Psoas muscle (tissue), 8 donors: ENCODE results near the gene RAP1B. TPM values are rescaled to one million over a fixed set of nuclear protein-coding genes. Genes with fewer than 3 reads are reported as not detected.

Experiments
- ATAC-seq, 4 donors: fragments of 200-7000 bp; cut with Tn5 transposase; one replicate each; pipeline ENCODE4 v1.9.1; 2020; ENCODE audit warnings: moderate library complexity in 3 of 4, mild to moderate bottlenecking in 2 of 4
- DNase-seq, 2 donors: peaks; one replicate each; pipeline ENCODE4 v3.0.0-alpha.2; 2020
- H3K27ac ChIP-seq: fragments of 200-600 bp; one replicate; pipeline ENCODE4 v1.8.0; 2022
- H3K27me3 ChIP-seq, 3 donors: fragments of 200-600 bp in 1 of 3; one replicate each; pipeline versions ENCODE4 v1.6.1 to v1.8.0; 2013 to 2022; ENCODE audit warnings: low read length in 2 of 3, mild to moderate bottlenecking in 2 of 3, moderate library complexity in 1 of 3; ENCODE audit not compliant: insufficient read depth in 3 of 3
- H3K36me3 ChIP-seq, 2 donors: fragments of 200-600 bp in 1 of 2; one replicate each; pipeline versions ENCODE4 v1.6.1 to v1.8.0; 2013 to 2022; ENCODE audit warnings: low read depth in 1 of 2, mild to moderate bottlenecking in 1 of 2, moderate library complexity in 1 of 2; ENCODE audit not compliant: insufficient read depth in 1 of 2
- H3K4me1 ChIP-seq: fragments of 200-600 bp; one replicate; pipeline ENCODE4 v1.8.0; 2022
- H3K4me3 ChIP-seq: fragments of 200-600 bp; one replicate; pipeline ENCODE4 v1.8.0; 2022; ENCODE audit warnings: mild to moderate bottlenecking
- H3K9me3 ChIP-seq: fragments of 200-600 bp; one replicate; pipeline ENCODE4 v1.8.0; 2022
- WGBS, 3 donors: extraction: QIAGEN DNeasy Blood & Tissue Kit; methylation state at CpG; one replicate each; pipeline versions ENCODE4 v1.1.6 to v1.1.7; 2013; 5-methylcytosine and 5-hydroxymethylcytosine counted together
- intact Hi-C, 2 donors: fragments of 100-400 bp; cut with DNase I; formaldehyde crosslinking; loops; one replicate each; pipeline versions ENCODE4 v1.11.0 to v1.14.2; 2022
- polyA plus RNA-seq, 3 donors: library from polyadenylated mRNA; stranded (reverse); fragments of 200-250 nt; gene quantifications; one replicate each; pipeline ENCODE4 v1.2.3, GENCODE V29; 2013
- total RNA-seq, 4 donors: library from RNA; stranded (reverse); fragmentation: NEBNext Ultra II Directional in 2 of 4; extraction: Animal tissue kit (Norgen Biotek cat#: 25700) in 2 of 4; gene quantifications; one replicate each; pipeline versions ENCODE4 v1.2.1 to v1.2.4, GENCODE V29; 2021 to 2023
- TF ChIP-seq, protein P1 (sequence below): fragments of 200-600 bp; IDR thresholded peaks from one replicate; pipeline ENCODE4 v1.8.0; 2022; ENCODE audit warnings: antibody characterized with exemption
- donor health status: healthy with polysubstance abuse.
- donor health status: DM: no; HTN: no; CAD: no; lungs with moderate emphysema.
- donor health status: Bipolar disorder and iron deficiency.
- donor health status: healthy.
- donor health status: DM: yes; HTN: yes; CAD: no.
- donor health status: DM: no; HTN: no; CAD: no.
- donor health status: DM: no; HTN: no; CAD: no.
- donor health status: DM: yes; HTN: yes; CAD: no.

RAP1B gene
- total and polyA plus RNA-seq, 7 donors, result 36.2 to 85.7 (median 59.0) TPM

DNA sequence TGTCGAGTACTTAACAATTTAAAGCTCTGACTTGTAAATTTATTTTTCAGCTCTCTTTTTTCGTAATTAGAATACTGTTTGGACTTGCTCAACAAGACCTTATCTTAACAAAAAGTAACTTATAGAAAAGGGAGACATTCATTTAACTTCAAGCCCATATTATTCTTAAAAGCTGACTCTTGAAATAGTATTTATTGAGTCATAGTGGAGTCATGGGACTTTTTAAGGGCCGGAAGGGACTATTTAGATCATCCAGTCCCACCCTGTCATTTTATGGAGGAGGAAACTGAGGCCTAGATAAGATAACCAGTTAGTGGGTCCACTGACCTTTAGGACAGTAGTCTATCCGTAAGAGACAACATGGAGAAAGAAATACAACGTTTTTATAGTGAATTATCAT lies 1.5 kb downstream of the RAP1B start:
- Histone ChIP-seq H3K36me3 (peaks cover 0 to 4% of the 10 kb centered on the region in 2 donors), H3K9me3 (no peaks in the 10 kb centered on the region), H3K27me3 (no peaks in the 10 kb centered on the region), H3K4me3 (peak overlapping the region; percentile 93), H3K27ac (peak overlapping the region; percentile 98), H3K4me1 (peaks cover 52% of the 10 kb centered on the region)
- TF ChIP-seq, protein P1, sequence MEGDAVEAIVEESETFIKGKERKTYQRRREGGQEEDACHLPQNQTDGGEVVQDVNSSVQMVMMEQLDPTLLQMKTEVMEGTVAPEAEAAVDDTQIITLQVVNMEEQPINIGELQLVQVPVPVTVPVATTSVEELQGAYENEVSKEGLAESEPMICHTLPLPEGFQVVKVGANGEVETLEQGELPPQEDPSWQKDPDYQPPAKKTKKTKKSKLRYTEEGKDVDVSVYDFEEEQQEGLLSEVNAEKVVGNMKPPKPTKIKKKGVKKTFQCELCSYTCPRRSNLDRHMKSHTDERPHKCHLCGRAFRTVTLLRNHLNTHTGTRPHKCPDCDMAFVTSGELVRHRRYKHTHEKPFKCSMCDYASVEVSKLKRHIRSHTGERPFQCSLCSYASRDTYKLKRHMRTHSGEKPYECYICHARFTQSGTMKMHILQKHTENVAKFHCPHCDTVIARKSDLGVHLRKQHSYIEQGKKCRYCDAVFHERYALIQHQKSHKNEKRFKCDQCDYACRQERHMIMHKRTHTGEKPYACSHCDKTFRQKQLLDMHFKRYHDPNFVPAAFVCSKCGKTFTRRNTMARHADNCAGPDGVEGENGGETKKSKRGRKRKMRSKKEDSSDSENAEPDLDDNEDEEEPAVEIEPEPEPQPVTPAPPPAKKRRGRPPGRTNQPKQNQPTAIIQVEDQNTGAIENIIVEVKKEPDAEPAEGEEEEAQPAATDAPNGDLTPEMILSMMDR, result no peak
- 3 to 11% (median 4%) methylated on average over 5 of the region's 5 CpGs for WGBS, 3 donors
- intact Hi-C loops, result loop anchor here (5.0 to 10.0 kb wide), 4 partner anchors 73 to 255 kb away; partner anchors contain the start of gene NUP107 (in 2 of the 2)
- DNase-seq, result no peak
- no peak for ATAC-seq

DNA sequence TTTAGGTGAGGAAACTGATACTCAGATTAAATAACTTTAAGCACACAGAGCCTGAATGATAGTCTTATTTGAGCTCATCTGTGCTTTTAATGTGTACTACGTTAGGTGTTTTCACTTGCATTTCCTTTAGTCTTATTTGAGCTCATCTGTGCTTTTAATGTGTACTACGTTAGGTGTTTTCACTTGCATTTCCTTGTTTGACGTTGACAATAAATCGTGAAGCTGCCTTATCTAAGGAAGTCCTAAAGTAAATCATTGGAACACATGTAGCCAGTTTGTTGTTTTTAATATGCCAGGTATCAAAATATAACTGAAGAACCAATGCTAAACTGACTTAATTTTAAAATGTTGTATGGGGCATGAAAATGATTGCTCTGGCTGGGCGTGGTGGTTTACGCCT lies 2.0 kb downstream of the RAP1B start:
- intact Hi-C loops, result loop anchor here (5.0 to 10.0 kb wide), 4 partner anchors 72 to 255 kb away; partner anchors contain the start of gene NUP107 (in 2 of the 2)
- no peaks in the 10 kb centered on the region for H3K27me3 ChIP-seq
- TF ChIP-seq, protein P1, result no peak
- H3K36me3 ChIP-seq, result peaks cover 0 to 4% of the 10 kb centered on the region in 2 donors
- peak overlapping the region; percentile 93 for H3K4me3 ChIP-seq
- ATAC-seq, result no peak
- no peaks in the 10 kb centered on the region for H3K9me3 ChIP-seq
- peak overlapping the region; percentile 98 for H3K27ac ChIP-seq
- no peak for DNase-seq
- 48 to 55% (median 53%) methylated on average over 6 of the region's 6 CpGs for WGBS, 3 donors
- peaks cover 57% of the 10 kb centered on the region for H3K4me1 ChIP-seq

DNA sequence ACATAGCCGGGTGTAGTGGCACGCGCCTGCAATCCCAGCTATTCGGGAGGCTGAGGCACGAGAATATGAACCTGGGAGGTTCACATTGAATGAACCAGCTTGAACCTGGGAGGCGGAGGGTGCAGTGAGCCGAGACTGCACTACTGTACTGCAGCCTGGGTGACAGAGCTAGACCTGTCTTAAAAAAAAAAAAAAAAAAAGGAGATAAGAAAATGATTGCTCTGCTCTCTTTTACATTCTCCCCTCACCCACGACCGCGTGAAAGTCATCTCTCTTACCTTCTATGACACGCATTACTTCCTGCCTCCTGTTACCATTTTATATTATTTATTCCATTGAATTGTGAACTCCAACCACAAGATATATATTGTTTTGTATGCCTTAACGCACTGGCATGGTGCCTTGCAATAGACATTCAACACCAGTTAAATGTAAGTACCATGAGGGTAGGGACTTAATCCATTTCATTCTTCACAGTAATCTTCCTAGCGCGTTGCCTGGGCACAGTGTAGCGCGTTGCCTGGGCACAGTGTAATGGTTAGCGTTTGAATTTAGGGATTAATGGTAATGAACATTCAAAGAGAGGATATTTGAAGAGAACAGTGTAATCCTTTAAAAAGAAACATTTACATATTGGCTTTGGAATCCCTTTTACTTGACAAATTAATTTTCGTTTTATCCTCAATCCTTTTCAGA lies 2.7 kb downstream of the RAP1B start:
- TF ChIP-seq, protein P1, result no peak
- Histone ChIP-seq H3K27me3 (no peaks in the 10 kb centered on the region), H3K9me3 (no peaks in the 10 kb centered on the region), H3K4me1 (peaks cover 64% of the 10 kb centered on the region), H3K4me3 (peak overlapping the region; percentile 93), H3K27ac (peak overlapping the region; percentile 98), H3K36me3 (peaks cover 0 to 7% of the 10 kb centered on the region in 2 donors)
- 89 to 90% (median 89%) methylated on average over 18 of the region's 18 CpGs for WGBS, 3 donors
- intact Hi-C loops, result loop anchor here (5.0 to 10.0 kb wide), 4 partner anchors 71 to 256 kb away; partner anchors contain the start of gene NUP107 (in 2 of the 2)
- no peak for ATAC-seq
- no peak for DNase-seq

DNA sequence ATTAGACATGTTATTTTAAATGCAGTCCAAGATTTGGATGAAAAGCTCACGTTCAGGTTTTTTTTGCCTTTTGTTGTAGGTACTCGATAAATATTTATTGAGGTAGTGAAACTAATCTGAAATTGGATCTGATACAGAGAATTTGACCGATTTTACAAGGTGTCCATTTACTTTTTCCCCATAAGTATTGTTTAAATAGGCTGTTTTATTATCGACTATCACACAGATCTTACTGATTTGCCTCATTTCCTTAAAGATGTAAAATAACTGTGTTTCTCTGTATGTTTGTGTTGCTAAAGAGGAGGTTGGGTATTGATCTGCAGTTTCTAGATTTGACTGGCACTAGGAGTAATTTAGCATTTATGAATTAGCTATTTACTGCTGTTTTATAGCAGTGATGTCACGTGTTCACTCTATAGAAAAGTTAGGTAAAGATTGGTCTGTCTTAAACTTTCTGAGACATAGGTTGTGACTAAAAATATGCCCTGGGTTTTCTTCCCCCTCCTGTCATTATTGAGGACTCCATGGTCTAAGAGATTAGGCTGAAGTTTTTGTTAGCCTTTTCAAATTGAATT lies 3.5 kb downstream of the RAP1B start:
- ATAC-seq, result no peak
- DNase-seq, result no peak
- intact Hi-C loops, result loop anchor here (5.0 to 10.0 kb wide), 4 partner anchors 71 to 257 kb away; partner anchors contain the start of gene NUP107 (in 2 of the 2)
- H3K27ac ChIP-seq, result peak overlapping the region; percentile 98
- no peaks in the 10 kb centered on the region for H3K27me3 ChIP-seq
- TF ChIP-seq, protein P1, result no peak
- H3K9me3 ChIP-seq, result no peaks in the 10 kb centered on the region
- peak overlapping the region; percentile 93 for H3K4me3 ChIP-seq
- H3K4me1 ChIP-seq, result peaks cover 72% of the 10 kb centered on the region
- peaks cover 0 to 7% of the 10 kb centered on the region in 2 donors for H3K36me3 ChIP-seq
- 48 to 59% (median 52%) methylated on average over 5 of the region's 5 CpGs for WGBS, 3 donors
